BJ (cell line): Measurements from ENCODE around the gene ARFGEF3. TPM values are rescaled to one million over a fixed set of nuclear protein-coding genes. Genes with fewer than 3 reads are reported as not detected.

Experiments
- CTCF ChIA-PET: fragments of 350-600 bp; formaldehyde crosslinking; extraction: SDS; loops from one replicate; lab custom pipeline; 2021; ENCODE audit warnings: antibody characterized with exemption, inconsistent platforms; lab: Yijun Ruan, JAX
- POLR2A ChIA-PET: fragments of 300-600 bp; sonication (Branson Sonifier 250); formaldehyde crosslinking; extraction: SDS; loops from one replicate; lab custom pipeline; 2021; ENCODE audit warnings: antibody characterized with exemption; lab: Charles Lee
- DNase-seq: peaks from one replicate; pipeline ENCODE4 v3.0.0-alpha.2; 2011; ENCODE audit warnings: low read depth
- H3K27me3 ChIP-seq: 2 replicates; pipeline ENCODE4 v1.6.0; 2011; ENCODE audit warnings: low read length; ENCODE audit not compliant: control insufficient read depth, insufficient read depth
- H3K36me3 ChIP-seq: 2 replicates; pipeline ENCODE4 v1.5.1; 2011; ENCODE audit warnings: low read length; ENCODE audit not compliant: control insufficient read depth, insufficient read depth
- H3K4me3 ChIP-seq: 2 replicates; pipeline ENCODE4 v1.5.1; 2011; ENCODE audit warnings: low read depth, mild to moderate bottlenecking, control low read depth, low read length
- CTCF ChIP-seq: IDR thresholded peaks from 2 replicates; pipeline ENCODE4 v1.5.1; 2011; ENCODE audit warnings: low read depth, mild to moderate bottlenecking, control low read depth, inconsistent platforms, low read length, moderate library complexity; ENCODE audit not compliant: insufficient read depth
- polyA plus RNA-seq: library from polyadenylated mRNA; depleted of rRNA; stranded (reverse); fragments of >200 nt; gene quantifications from 2 replicates; pipeline ENCODE4 v1.2.3, GENCODE V29; 2011

ARFGEF3 gene
- polyA plus RNA-seq, 1 experiment: 0.27 TPM

GRCh38 chr6:138374815-138375214 is 213.1 kb downstream of the ARFGEF3 start:
- POLR2A ChIA-PET: no interaction called here
- no peak for DNase-seq
- CTCF ChIA-PET: no interaction called here
- no peak for TF ChIP-seq CTCF
- no peaks in the 10 kb centered on the region for H3K36me3 ChIP-seq
- H3K4me3 ChIP-seq: no peak overlapping the region
- no peaks in the 10 kb centered on the region for H3K27me3 ChIP-seq

DNA sequence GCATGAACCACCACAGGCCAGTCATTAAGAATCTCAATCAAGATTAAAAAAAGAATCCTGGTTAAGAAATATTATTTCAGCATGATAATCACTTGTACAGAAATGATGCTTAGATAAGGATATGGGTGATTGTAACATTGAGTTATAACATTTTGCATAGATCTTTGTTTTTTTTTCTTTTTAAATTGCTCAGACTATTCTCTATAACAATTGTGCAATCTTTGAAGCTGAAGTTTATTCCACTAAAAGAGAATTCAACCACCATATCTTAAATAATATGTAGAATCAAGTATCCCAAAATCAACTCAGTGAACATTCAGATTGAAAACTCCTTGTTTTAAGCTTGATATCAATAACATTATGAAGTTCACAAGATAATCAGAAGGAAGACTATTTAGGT is 215.3 kb downstream of the ARFGEF3 start:
- ChIA-PET CTCF (interaction anchor here (0.7 kb wide), 1 partner anchor 18 kb away, joined by 3 read pairs; no protein-coding TSS in a partner anchor), POLR2A (no interaction called here)
- DNase-seq: no peak
- no peak for TF ChIP-seq CTCF
- Histone ChIP-seq H3K27me3 (no peaks in the 10 kb centered on the region), H3K4me3 (no peak overlapping the region), H3K36me3 (no peaks in the 10 kb centered on the region)

DNA sequence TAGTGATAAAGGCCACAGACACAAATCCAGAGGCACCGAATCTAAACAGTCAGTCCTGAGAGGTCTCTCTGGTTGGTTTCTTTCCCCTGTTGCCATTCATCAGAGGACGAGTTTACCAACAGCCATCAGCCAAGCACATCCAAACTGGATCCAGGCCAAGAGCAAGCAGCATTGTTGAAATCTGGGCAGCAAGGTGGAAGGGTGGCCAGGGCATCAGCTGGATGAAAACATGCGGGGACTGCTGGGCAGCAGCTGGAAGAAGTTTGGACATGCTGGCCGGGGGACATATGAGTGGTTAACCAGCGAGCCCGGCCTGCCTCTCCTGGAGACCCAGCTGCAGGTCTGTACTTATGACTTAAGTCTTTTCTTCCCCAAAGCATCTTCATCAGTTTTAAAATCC is 216.1 kb downstream of the ARFGEF3 start, which contains the start of gene SMIM28:
Gene SMIM28 (plus strand): TSS at position 62 of the 400 bp plus-strand sequence. CDS start 168 bp downstream, at position 230.
- no peak for DNase-seq
- TF ChIP-seq CTCF: no peak
- H3K27me3 ChIP-seq: no peaks in the 10 kb centered on the region
- ChIA-PET POLR2A (no interaction called here), CTCF (no interaction called here)
- H3K36me3 ChIP-seq: no peaks in the 10 kb centered on the region
- H3K4me3 ChIP-seq: no peak within 1 kb of the TSS

DNA sequence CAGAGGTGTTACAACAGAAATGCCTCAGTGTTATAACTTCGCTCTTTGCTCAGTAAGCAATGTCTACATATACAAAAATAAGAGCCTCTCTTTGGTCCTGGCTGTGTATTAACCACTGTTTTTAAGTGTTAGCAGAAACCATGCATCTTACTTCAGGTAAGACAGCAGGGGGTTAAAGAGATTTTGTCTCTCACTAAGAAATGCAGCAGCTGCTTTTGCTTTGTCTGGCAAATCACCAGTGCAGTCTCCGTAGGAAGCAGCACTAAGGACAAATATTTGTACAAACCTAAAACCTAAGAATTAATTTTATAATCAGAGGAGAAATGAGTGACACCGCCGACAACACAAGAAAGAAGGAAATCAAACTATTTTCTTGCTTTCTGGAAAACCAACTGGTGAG is 216.7 kb downstream of the ARFGEF3 start:
- no peak for DNase-seq
- Histone ChIP-seq H3K4me3 (no peak overlapping the region), H3K27me3 (no peaks in the 10 kb centered on the region), H3K36me3 (no peaks in the 10 kb centered on the region)
- CTCF ChIA-PET: no interaction called here
- TF ChIP-seq CTCF: no peak
- POLR2A ChIA-PET: no interaction called here

DNA sequence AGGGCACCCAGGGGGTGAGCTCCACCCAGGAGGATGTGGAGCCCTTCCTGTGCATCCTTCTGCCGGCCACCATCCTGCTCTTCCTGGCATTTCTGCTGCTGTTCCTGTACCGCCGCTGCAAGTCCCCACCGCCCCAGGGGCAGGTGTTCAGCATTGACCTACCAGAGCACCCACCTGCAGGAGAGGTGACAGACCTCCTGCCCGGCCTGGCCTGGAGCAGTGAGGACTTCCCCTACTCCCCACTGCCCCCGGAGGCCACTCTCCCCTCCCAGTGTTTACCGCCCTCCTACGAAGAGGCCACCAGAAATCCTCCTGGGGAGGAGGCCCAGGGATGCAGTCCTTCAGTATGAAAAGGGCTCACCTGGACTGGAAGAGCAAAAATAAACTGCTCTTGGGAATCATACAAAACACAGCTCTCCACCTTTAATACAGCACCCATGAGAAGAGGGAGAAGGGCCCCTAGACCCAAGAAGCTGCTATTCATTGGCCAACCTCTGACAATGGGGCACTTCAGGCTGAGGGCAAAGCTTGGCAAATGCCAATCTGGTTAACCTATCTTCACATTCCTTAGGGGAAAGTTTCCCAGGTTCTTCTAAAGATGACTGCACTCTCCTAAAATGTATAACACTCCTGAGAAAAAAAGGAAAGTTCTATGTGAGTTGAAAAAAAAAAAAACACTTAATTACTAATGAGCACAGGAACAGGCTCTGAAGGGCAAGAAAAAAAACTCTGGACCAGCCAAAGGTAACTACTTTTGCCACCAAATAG is 220.9 kb downstream of the ARFGEF3 start:
- no peak overlapping the region for H3K4me3 ChIP-seq
- no peaks in the 10 kb centered on the region for H3K27me3 ChIP-seq
- DNase-seq: no peak
- POLR2A ChIA-PET: interaction anchor here (0.6 kb wide), 1 partner anchor 36 kb away, joined by 5 read pairs; no protein-coding TSS in a partner anchor
- TF ChIP-seq CTCF: no peak
- CTCF ChIA-PET: interaction anchor here (0.6 kb wide), 1 partner anchor 15 kb away, joined by 3 read pairs; no protein-coding TSS in a partner anchor
- no peaks in the 10 kb centered on the region for H3K36me3 ChIP-seq
